ENCODE results near the gene WIPF1.

WIPF1 gene

GRCh38 chr2:174621323-174621722 lies 23.7 kb upstream of the WIPF1 start:
- no peak for DNase-seq (ENCODE audit: low read depth)
- no peak overlapping the region for H3K4me3 ChIP-seq (ENCODE audit: low read depth, low read length)
- TF ChIP-seq CTCF (IDR thresholded peaks at IDR 0.05; ENCODE audit: low read depth, low read length, missing control alignments): no peak

GRCh38 chr2:174618179-174618578 lies 20.6 kb upstream of the WIPF1 start:
- no peak for TF ChIP-seq CTCF (IDR thresholded peaks at IDR 0.05; ENCODE audit: low read depth, low read length, missing control alignments)
- no peak for DNase-seq (ENCODE audit: low read depth)
- H3K4me3 ChIP-seq (ENCODE audit: low read depth, low read length): no peak overlapping the region

GRCh38 chr2:174617718-174618117 lies 20.1 kb upstream of the WIPF1 start:
- TF ChIP-seq CTCF (IDR thresholded peaks at IDR 0.05; ENCODE audit: low read depth, low read length, missing control alignments): no peak
- H3K4me3 ChIP-seq (ENCODE audit: low read depth, low read length): no peak overlapping the region
- DNase-seq (ENCODE audit: low read depth): no peak

GRCh38 chr2:174617120-174617519 lies 19.5 kb upstream of the WIPF1 start:
- TF ChIP-seq CTCF (IDR thresholded peaks at IDR 0.05; ENCODE audit: low read depth, low read length, missing control alignments): no peak
- H3K4me3 ChIP-seq (ENCODE audit: low read depth, low read length): no peak overlapping the region
- DNase-seq (ENCODE audit: low read depth): no peak

- no peak for DNase-seq (ENCODE audit: low read depth)
- TF ChIP-seq CTCF (IDR thresholded peaks at IDR 0.05; ENCODE audit: low read depth, low read length, missing control alignments): no peak
Observed at GRCh38 chr2:174615871-174616436, 18.4 kb upstream of the WIPF1 start.

GRCh38 chr2:174614261-174614660 lies 16.7 kb upstream of the WIPF1 start:
- no peak for TF ChIP-seq CTCF (IDR thresholded peaks at IDR 0.05; ENCODE audit: low read depth, low read length, missing control alignments)
- no peak for DNase-seq (ENCODE audit: low read depth)
- no peak overlapping the region for H3K4me3 ChIP-seq (ENCODE audit: low read depth, low read length)

More at GRCh38 chr2:174615871-174616436, 18.4 kb upstream of the WIPF1 start:
- no peak overlapping the region for H3K4me3 ChIP-seq (ENCODE audit: low read depth, low read length)

- DNase-seq (ENCODE audit: low read depth): no peak
- no peak for TF ChIP-seq CTCF (IDR thresholded peaks at IDR 0.05; ENCODE audit: low read depth, low read length, missing control alignments)
- no peak overlapping the region for H3K4me3 ChIP-seq (ENCODE audit: low read depth, low read length)
Observed at GRCh38 chr2:174613531-174613930, 15.9 kb upstream of the WIPF1 start.
